ENCODE measurements around the gene COL8A1.

- no peak for TF ChIP-seq CTCF (conservative IDR thresholded peaks at IDR 0.05)
- no peak for TF ChIP-seq EZH2 (IDR thresholded peaks at IDR 0.05; ENCODE audit: low read depth)
These were observed 69.9 kb downstream of the COL8A1 start for GRCh38 chr3:99708207-99708745.

Data from PC-9 (cell line).